ENCODE measurements around the gene MYO1F.

The MYO1F gene

GRCh38 chr19:8499048-8499833 lies 78.0 kb downstream of the MYO1F start:
- no peak for DNase-seq (ENCODE audit: extremely low read depth in 1 of 2, low read depth in 1 of 2)

- no peak for DNase-seq (ENCODE audit: extremely low read depth in 1 of 2, low read depth in 1 of 2)
These were observed 78.9 kb downstream of the MYO1F start for GRCh38 chr19:8498295-8498694.

- no peak for DNase-seq (ENCODE audit: extremely low read depth in 1 of 2, low read depth in 1 of 2)
These were observed 83.1 kb downstream of the MYO1F start for GRCh38 chr19:8494158-8494557.

- DNase-seq (ENCODE audit: extremely low read depth in 1 of 2, low read depth in 1 of 2) = no peak
These were observed 85.7 kb downstream of the MYO1F start for GRCh38 chr19:8491574-8491973.

- DNase-seq (ENCODE audit: extremely low read depth in 1 of 2, low read depth in 1 of 2) = no peak
These were observed 86.4 kb downstream of the MYO1F start for GRCh38 chr19:8490873-8491272.

GRCh38 chr19:8490395-8490760 lies 86.9 kb downstream of the MYO1F start:
- no peak for DNase-seq (ENCODE audit: extremely low read depth in 1 of 2, low read depth in 1 of 2)

GRCh38 chr19:8489561-8490394 lies 87.5 kb downstream of the MYO1F start:
- no peak for DNase-seq (ENCODE audit: extremely low read depth in 1 of 2, low read depth in 1 of 2)

GRCh38 chr19:8488365-8488764 lies 88.9 kb downstream of the MYO1F start:
- no peak for DNase-seq (ENCODE audit: extremely low read depth in 1 of 2, low read depth in 1 of 2)

GRCh38 chr19:8487137-8487851 lies 89.9 kb downstream of the MYO1F start:
- DNase-seq (ENCODE audit: extremely low read depth in 1 of 2, low read depth in 1 of 2) = peak; percentile 43 to 52

GRCh38 chr19:8486661-8487136 lies 90.5 kb downstream of the MYO1F start:
- DNase-seq (ENCODE audit: extremely low read depth in 1 of 2, low read depth in 1 of 2) = no peak

- no peak for DNase-seq (ENCODE audit: extremely low read depth in 1 of 2, low read depth in 1 of 2)
These were observed 91.5 kb downstream of the MYO1F start for GRCh38 chr19:8485561-8486371.

- no peak for DNase-seq (ENCODE audit: extremely low read depth in 1 of 2, low read depth in 1 of 2)
These were observed 92.8 kb downstream of the MYO1F start for GRCh38 chr19:8484331-8484894.

- DNase-seq (ENCODE audit: extremely low read depth in 1 of 2, low read depth in 1 of 2) = no peak
These were observed 94.1 kb downstream of the MYO1F start for GRCh38 chr19:8483165-8483564.

GRCh38 chr19:8482696-8483095 lies 94.5 kb downstream of the MYO1F start:
- no peak for DNase-seq (ENCODE audit: extremely low read depth in 1 of 2, low read depth in 1 of 2)

- no peak for DNase-seq (ENCODE audit: extremely low read depth in 1 of 2, low read depth in 1 of 2)
These were observed 95.6 kb downstream of the MYO1F start for GRCh38 chr19:8481616-8482015.

GRCh38 chr19:8481201-8481600 lies 96.0 kb downstream of the MYO1F start:
- DNase-seq (ENCODE audit: extremely low read depth in 1 of 2, low read depth in 1 of 2) = no peak

GRCh38 chr19:8478598-8478997 lies 98.6 kb downstream of the MYO1F start:
- DNase-seq (ENCODE audit: extremely low read depth in 1 of 2, low read depth in 1 of 2) = no peak

GRCh38 chr19:8477889-8478288 lies 99.4 kb downstream of the MYO1F start:
- no peak for DNase-seq (ENCODE audit: extremely low read depth in 1 of 2, low read depth in 1 of 2)

- DNase-seq (ENCODE audit: extremely low read depth in 1 of 2, low read depth in 1 of 2) = no peak
These were observed 100.7 kb downstream of the MYO1F start for GRCh38 chr19:8476524-8476923.

- no peak for DNase-seq (ENCODE audit: extremely low read depth in 1 of 2, low read depth in 1 of 2)
These were observed 102.2 kb downstream of the MYO1F start for GRCh38 chr19:8475005-8475404.

Measured in stimulated activated CD8-positive, alpha-beta memory T cell treated with anti-CD3 and anti-CD28 coated beads, Interleukin-7, amount 100 ng/mL, for 48 hours (primary cell).